Suprapubic skin (tissue), 4 donors: Measurements from ENCODE around the gene ZC3H4.

Source experiments
- EP300 ChIP-seq: sonication (generic); formaldehyde crosslinking; IDR thresholded peaks from one replicate; pipeline ENCODE4 v1.6.1; 2017; ENCODE audit warnings: antibody characterized with exemption
- POLR2A ChIP-seq, 2 donors: fragments of 450-650 bp; IDR thresholded peaks; one replicate each; pipeline ENCODE4 v1.6.1; 2017; ENCODE audit warnings: antibody characterized with exemption in 2 of 2, mild to moderate bottlenecking in 2 of 2, moderate library complexity in 2 of 2
- POLR2AphosphoS5 ChIP-seq, 3 donors: sonication (generic); formaldehyde crosslinking; IDR thresholded peaks; one replicate each; pipeline ENCODE4 v1.6.1; 2017; ENCODE audit warnings: antibody characterized with exemption in 3 of 3
- TF ChIP-seq, protein P1 (sequence below), 2 donors: fragments of 200-600 bp in 1 of 2; fragments of 450-650 bp in 1 of 2; sonication (generic) in 1 of 2; IDR thresholded peaks; one replicate each; pipeline ENCODE4 v1.5.1; 2016 to 2019; ENCODE audit warnings: antibody characterized with exemption in 2 of 2, mild to moderate bottlenecking in 1 of 2, moderate library complexity in 1 of 2

DNA sequence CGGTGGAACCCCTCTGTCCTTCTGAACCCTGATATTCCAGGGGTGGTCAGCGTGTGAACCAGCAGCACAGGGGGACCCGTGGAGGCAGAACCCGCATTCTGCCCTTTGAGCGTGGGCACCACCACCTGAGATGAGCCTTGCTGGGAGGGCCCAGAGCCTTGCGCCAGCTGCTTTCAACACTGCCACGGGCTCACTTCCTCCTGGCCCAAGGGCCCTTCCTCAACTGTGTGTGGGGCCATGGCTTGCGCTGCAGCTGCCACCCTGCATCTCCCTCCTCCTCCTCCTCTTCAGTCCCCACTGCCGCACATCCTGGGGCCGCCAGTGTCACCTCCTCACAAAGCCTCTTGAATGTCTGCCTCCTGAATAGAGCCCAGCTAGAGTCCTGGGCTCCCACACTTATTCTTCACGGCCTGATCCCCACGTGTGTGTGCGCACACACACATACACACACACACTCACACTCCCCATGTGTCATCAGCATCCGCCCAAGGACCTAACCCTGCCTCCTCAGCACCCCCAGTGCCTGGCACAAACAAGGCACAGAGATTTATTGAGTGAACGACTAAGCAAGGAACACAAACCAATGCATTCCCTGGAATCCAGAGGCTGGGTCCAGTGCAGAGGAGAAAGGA, 38.3 kb downstream of the ZC3H4 start:
- TF ChIP-seq, protein P1, sequence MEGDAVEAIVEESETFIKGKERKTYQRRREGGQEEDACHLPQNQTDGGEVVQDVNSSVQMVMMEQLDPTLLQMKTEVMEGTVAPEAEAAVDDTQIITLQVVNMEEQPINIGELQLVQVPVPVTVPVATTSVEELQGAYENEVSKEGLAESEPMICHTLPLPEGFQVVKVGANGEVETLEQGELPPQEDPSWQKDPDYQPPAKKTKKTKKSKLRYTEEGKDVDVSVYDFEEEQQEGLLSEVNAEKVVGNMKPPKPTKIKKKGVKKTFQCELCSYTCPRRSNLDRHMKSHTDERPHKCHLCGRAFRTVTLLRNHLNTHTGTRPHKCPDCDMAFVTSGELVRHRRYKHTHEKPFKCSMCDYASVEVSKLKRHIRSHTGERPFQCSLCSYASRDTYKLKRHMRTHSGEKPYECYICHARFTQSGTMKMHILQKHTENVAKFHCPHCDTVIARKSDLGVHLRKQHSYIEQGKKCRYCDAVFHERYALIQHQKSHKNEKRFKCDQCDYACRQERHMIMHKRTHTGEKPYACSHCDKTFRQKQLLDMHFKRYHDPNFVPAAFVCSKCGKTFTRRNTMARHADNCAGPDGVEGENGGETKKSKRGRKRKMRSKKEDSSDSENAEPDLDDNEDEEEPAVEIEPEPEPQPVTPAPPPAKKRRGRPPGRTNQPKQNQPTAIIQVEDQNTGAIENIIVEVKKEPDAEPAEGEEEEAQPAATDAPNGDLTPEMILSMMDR (IDR thresholded peaks at IDR 0.05) = no peak
- TF ChIP-seq EP300 = no peak
- no peak for TF ChIP-seq POLR2AphosphoS5 (IDR thresholded peaks at IDR 0.05)
- no peak for TF ChIP-seq POLR2A (IDR thresholded peaks at IDR 0.05)
